M059J (cell line): ENCODE results near the gene ACP2. TPM values are rescaled to one million over a fixed set of nuclear protein-coding genes. Genes with fewer than 3 reads are reported as not detected.

Experiments used
- DNase-seq: peaks from one replicate; pipeline ENCODE4 v3.0.0-alpha.2; 2012; ENCODE audit warnings: low read depth
- total RNA-seq: library from RNA; depleted of rRNA; stranded (reverse); fragments of >200 nt; shearing (Covaris generic); gene quantifications from 2 replicates; pipeline ENCODE4 v1.2.3, GENCODE V29; 2014

Gene ACP2
- total RNA-seq, 1 experiment from 2014 or later = 74.4 TPM

DNA sequence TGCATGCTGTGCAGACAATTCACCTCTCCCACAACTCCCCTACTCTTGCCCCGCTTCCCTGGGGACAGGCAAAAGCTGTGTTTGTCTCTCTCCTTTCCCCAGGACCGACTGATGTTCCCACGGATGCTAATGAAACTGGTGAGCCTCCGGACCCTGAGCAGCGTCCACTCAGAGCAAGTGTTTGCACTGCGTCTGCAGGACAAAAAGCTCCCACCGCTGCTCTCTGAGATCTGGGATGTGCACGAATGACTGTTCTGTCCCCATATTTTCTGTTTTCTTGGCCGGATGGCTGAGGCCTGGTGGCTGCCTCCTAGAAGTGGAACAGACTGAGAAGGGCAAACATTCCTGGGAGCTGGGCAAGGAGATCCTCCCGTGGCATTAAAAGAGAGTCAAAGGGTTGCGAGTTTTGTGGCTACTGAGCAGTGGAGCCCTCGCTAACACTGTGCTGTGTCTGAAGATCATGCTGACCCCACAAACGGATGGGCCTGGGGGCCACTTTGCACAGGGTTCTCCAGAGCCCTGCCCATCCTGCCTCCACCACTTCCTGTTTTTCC is 19.9 kb upstream of the ACP2 start:
- DNase-seq = no peak

GRCh38 chr11:47267876-47268275 is 19.3 kb upstream of the ACP2 start:
- no peak for DNase-seq

DNA sequence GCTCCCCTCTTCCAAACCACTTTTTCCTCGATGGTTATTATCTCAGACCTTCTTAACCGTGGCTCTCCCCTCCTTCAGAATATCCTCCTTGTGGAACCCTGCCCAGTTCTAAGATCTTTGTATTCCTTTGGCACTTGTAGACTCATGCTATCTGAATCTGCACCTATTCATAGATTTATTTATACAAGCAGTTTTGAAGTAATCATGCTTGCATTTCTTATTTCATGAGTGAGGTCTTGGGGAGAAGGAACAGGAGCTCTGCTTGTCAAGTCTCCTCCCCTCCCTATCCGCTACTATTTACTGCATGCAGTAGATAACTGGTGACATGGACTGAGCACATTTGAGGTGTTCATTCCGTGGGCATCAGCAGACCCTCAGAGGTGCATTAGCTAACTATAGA is 15.9 kb upstream of the ACP2 start:
- DNase-seq = peak; percentile 65

GRCh38 chr11:47264119-47264518 is 15.5 kb upstream of the ACP2 start:
- no peak for DNase-seq

DNA sequence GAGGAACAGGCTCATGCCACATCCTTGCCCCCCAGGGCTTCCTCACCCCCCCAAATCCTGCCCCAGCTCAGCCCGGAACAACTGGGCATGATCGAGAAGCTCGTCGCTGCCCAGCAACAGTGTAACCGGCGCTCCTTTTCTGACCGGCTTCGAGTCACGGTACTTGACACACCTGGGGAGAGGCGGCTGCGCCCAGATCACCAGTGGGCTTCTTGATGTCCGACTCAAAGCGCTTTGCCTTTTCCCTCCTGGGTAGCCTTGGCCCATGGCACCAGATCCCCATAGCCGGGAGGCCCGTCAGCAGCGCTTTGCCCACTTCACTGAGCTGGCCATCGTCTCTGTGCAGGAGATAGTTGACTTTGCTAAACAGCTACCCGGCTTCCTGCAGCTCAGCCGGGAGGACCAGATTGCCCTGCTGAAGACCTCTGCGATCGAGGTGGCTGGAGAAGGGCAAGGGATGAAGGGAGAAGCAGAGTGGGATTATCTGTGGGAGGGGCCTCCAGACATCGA is 12.7 kb upstream of the ACP2 start:
- no peak for DNase-seq

DNA sequence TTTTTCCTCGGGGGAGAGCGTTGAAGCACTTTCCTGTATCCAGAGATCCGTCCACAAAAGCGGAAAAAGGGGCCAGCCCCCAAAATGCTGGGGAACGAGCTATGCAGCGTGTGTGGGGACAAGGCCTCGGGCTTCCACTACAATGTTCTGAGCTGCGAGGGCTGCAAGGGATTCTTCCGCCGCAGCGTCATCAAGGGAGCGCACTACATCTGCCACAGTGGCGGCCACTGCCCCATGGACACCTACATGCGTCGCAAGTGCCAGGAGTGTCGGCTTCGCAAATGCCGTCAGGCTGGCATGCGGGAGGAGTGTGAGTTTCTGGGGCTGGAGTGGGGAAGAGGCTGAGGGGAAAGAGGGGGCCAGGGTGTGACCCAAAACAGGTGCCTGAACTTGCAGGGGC is 11.8 kb upstream of the ACP2 start:
- no peak for DNase-seq

- peak; percentile 26 for DNase-seq
These were observed 10.8 kb upstream of the ACP2 start for GRCh38 chr11:47259232-47259977.

GRCh38 chr11:47258317-47258902 is 9.8 kb upstream of the ACP2 start:
- no peak for DNase-seq

GRCh38 chr11:47257517-47258316 is 9.1 kb upstream of the ACP2 start, which contains the start of gene NR1H3:
Gene NR1H3, plus strand, starts transcription at chr11:47257996. Its CDS starts 1,221 bp downstream, at chr11:47259217.
- DNase-seq = peak; percentile 76

GRCh38 chr11:47257177-47257516 is 8.5 kb upstream of the ACP2 start:
- no peak for DNase-seq

DNA sequence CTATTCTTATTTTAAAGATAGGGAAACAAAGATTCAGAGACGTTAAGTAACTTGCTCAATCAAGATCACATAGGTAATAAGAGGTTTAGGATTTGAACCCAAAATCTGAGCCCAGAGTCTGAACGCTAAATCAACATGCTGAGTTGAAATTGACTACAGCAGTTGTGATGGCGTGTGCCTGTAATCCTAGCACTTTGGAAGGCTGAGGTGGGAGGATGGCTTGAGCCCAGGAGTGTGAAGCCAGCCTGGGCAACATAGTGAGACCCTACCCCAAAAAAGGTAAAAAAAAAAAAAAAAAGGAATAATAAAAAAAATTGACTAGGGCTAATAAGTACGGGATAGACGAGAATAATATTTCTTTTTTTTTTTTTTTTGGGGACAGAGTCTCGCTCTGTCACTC is 7.8 kb upstream of the ACP2 start:
- DNase-seq = no peak

GRCh38 chr11:47254386-47254785 is 5.8 kb upstream of the ACP2 start:
- DNase-seq = no peak

GRCh38 chr11:47253660-47254059 is 5.0 kb upstream of the ACP2 start:
- no peak for DNase-seq

DNA sequence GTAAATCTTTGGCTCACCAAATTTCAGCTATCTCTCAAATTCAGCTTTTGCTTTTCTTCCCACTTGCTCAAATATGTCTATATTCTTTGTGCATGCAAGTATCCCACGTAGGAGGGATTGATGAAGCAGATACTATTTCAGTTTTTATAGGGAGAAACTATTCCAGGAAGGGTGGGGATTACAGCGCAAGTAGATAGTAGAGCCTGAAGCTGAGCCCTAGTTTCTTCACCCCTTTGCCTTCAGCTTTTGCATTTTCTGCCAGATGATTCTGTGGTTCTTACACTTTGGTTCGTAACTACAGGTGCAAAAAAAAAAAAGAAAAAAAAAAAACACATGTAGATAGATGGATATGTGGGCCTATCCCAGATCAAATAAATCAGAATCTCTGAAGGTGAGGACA is 3.1 kb upstream of the ACP2 start:
- no peak for DNase-seq

GRCh38 chr11:47249378-47249715 is 733 bp upstream of the ACP2 start:
- DNase-seq = no peak

DNA sequence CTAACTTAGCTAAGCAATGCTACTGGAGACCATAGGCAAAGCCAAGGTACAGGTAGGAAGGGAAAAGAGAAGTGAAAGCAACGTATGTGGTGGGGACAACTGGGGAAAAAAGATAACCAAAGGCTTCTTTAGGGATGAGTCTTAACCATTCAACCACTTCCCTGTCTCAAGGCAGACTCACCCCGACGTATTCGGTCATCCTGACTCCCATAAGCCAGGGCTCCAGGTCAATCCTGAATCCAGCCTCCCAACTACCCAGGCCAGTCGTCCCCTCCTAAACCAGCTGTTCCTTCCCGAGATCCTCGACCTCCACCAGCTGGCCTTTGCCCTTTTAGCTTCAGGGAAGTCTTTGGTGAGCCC is 330 bp downstream of the ACP2 start:
- peak; percentile 55 for DNase-seq

DNA sequence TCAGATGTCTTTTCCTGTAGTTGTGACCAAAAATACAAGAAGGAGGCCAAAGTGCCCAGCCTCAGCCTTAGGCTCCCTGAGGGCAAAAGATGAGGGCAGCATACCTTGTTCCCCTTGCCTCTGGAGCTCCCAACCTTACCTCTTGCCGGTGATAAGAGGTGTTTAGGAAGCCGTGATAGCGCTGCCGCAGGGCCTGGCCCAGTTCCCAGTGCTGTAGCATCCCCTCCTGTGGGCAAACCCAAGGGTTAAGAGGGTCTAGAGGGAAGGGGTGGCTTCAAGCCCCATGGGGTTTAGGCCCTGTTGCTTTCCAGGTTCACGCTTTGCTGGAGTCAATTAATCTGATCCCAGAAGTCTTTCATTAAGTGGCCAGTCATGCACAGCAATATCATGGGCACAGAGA is 1.1 kb downstream of the ACP2 start:
- no peak for DNase-seq

DNA sequence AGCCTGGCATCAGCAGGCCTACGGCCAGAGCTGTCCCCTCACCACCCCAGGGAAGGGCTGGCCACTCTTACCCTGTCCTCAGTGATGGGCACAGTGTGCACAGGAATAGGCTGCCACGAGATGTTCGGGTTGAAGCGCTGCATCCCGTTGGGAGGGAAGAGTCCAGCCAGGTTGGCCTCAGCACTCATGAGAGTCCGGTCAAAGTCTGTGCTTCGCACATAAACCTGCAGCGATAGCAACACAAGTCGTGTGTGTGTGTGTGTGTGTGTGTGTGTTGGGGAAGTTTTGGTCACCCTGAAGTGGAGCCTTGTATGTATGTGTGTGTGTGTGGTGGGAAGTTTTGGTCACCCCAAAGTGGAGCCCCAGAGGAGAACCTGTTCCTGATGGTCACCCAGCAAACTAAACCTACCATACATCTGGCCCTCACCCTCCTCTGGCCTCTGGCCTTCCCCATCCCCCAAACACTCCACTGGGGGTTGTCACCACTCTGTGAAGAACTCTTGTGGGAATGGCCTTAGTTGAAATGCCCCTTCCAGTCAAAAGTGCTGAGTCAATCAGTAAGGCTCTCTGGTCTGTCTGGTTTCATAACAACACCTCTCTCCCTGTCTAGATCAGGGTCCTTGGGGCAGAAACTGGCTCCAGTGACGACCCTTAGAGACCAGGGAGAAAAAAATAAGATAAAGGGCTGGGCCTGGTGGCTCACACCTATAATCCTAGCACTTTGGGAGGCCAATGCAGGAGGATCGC is 2.8 kb downstream of the ACP2 start:
- DNase-seq = no peak

DNA sequence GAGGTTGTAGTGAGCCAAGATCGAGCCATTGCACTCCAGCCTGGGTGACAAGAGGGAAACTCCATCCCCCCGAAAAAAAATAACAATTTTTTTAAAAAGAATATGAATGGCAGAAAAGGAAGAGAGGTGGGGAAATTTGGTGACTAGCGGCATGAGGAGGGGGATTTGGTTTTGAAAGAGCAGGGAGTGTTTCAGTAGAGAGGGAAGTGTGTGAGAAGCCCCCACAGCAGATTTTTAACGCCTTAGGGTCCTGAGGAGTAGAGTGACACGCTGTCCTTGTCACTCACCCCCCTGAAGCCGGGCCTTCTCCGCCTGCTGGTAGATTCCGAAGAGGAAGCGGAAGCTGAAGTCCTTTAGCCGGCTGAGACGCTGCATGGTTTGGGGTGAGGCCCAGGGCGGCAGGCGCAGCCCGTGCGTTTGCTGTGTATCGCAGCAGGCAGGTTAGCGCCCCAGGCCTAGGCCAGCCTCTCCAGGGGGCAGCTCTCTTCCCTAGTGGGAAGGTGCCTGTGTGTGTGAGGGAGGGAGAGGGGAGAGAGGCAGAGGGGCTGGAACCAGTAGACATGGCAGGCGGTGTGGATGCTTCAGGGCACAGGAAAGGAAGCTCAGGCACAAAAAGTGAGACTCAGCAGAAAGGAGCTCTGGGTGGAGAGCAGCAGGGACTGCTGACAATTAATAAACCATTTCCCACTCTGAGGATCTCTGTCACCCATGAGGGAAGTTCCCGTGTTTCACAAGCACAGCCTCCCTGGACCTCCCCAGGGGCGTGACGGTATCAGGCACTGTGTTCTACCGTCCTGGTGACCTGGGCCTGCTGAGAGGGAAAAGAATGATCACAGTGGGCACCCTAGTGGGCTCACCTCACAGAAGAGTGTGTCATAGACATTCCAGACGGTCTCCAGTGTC is 3.9 kb downstream of the ACP2 start:
- no peak for DNase-seq

DNA sequence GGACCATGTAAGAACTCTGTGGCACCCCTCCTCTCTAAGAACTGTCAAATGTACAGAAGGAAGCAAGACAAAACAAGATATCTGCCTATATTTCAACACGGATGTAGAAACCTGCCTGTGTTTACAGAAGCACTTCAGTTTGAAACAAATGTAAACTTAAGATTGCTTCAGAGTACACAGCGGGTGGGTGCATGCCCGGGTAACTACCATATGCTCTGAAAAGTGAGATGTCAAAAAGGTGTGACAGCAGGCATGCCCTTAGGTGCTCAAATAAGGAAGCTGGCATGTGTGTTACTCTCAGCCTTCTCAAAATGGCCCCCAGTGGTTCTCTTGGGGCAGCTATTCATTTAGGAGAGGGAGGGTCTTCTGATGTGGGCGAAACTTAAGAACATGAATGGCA is 5.2 kb downstream of the ACP2 start:
- DNase-seq = no peak
